Stomach smooth muscle (tissue), 2 donors: ENCODE measurements around the gene CARD9.

Source experiments
- H3K27ac ChIP-seq: one replicate; pipeline ENCODE4 v1.7.0; 2013; ENCODE audit warnings: mild to moderate bottlenecking, low read length, inconsistent platforms
- H3K27me3 ChIP-seq, 2 donors: one replicate each; pipeline ENCODE4 v1.7.0; 2013; ENCODE audit warnings: low read length in 2 of 2; ENCODE audit not compliant: insufficient read depth in 2 of 2, control insufficient read depth in 1 of 2
- H3K36me3 ChIP-seq, 2 donors: one replicate each; pipeline ENCODE4 v1.7.0; 2013; ENCODE audit warnings: low read length in 2 of 2; ENCODE audit not compliant: control insufficient read depth in 2 of 2, insufficient read depth in 2 of 2
- H3K4me1 ChIP-seq: one replicate; pipeline ENCODE4 v1.7.0; 2013; ENCODE audit warnings: low read length; ENCODE audit not compliant: control insufficient read depth, insufficient read depth
- H3K4me3 ChIP-seq, 2 donors: one replicate each; pipeline ENCODE4 v1.7.0; 2013; ENCODE audit warnings: low read length in 2 of 2
- H3K9ac ChIP-seq, 2 donors: one replicate each; pipeline ENCODE4 v1.7.0; 2013; ENCODE audit warnings: low read length in 2 of 2, mild to moderate bottlenecking in 1 of 2
- H3K9me3 ChIP-seq, 2 donors: one replicate each; pipeline ENCODE4 v1.7.0; 2013; ENCODE audit warnings: low read length in 2 of 2; ENCODE audit not compliant: control insufficient read depth in 2 of 2
- donor health status: healthy.
- donor health status: Pancreatic carcinoma.

The CARD9 gene

GRCh38 chr9:136332482-136332983, 40.9 kb downstream of the CARD9 start:
- Histone ChIP-seq H3K36me3 (peaks cover 0 to 2% of the 10 kb centered on the region in 2 donors), H3K4me3 (no peak overlapping the region), H3K4me1 (peaks cover 18% of the 10 kb centered on the region), H3K9ac (no peak overlapping the region), H3K9me3 (no peaks in the 10 kb centered on the region), H3K27ac (no peak overlapping the region), H3K27me3 (no peaks in the 10 kb centered on the region)

GRCh38 chr9:136331556-136332481, 41.6 kb downstream of the CARD9 start:
- H3K4me1 ChIP-seq, result peaks cover 22% of the 10 kb centered on the region
- no peaks in the 10 kb centered on the region for H3K27me3 ChIP-seq
- H3K9ac ChIP-seq, result no peak overlapping the region
- no peak overlapping the region for H3K4me3 ChIP-seq
- H3K9me3 ChIP-seq, result no peaks in the 10 kb centered on the region
- peaks cover 0 to 2% of the 10 kb centered on the region in 2 donors for H3K36me3 ChIP-seq
- H3K27ac ChIP-seq, result no peak overlapping the region

- Histone ChIP-seq H3K36me3 (no peaks in the 10 kb centered on the region), H3K9me3 (no peaks in the 10 kb centered on the region), H3K4me1 (peaks cover 28% of the 10 kb centered on the region), H3K27ac (no peak overlapping the region), H3K27me3 (no peaks in the 10 kb centered on the region), H3K4me3 (no peak overlapping the region), H3K9ac (no peak overlapping the region)
Observed at GRCh38 chr9:136331030-136331429, 42.4 kb downstream of the CARD9 start.

GRCh38 chr9:136330406-136330990, 43.0 kb downstream of the CARD9 start:
- Histone ChIP-seq H3K36me3 (no peaks in the 10 kb centered on the region), H3K9me3 (no peaks in the 10 kb centered on the region), H3K9ac (no peak overlapping the region), H3K4me1 (peaks cover 31% of the 10 kb centered on the region), H3K27me3 (no peaks in the 10 kb centered on the region), H3K4me3 (no peak overlapping the region), H3K27ac (no peak overlapping the region)

- Histone ChIP-seq H3K36me3 (no peaks in the 10 kb centered on the region), H3K9ac (peak overlapping the region; percentile 73 to 80), H3K4me3 (no peak overlapping the region), H3K27ac (no peak overlapping the region), H3K4me1 (peaks cover 31% of the 10 kb centered on the region), H3K27me3 (no peaks in the 10 kb centered on the region), H3K9me3 (no peaks in the 10 kb centered on the region)
Observed at GRCh38 chr9:136329636-136330405, 43.6 kb downstream of the CARD9 start.

- peaks cover 31% of the 10 kb centered on the region for H3K4me1 ChIP-seq
- no peak overlapping the region for H3K27ac ChIP-seq
- H3K9ac ChIP-seq, result peak overlapping the region; percentile 73 to 80
- H3K4me3 ChIP-seq, result peak overlapping the region in 1 of 2 donors; percentile 78
- H3K9me3 ChIP-seq, result no peaks in the 10 kb centered on the region
- no peaks in the 10 kb centered on the region for H3K27me3 ChIP-seq
- no peaks in the 10 kb centered on the region for H3K36me3 ChIP-seq
Observed at GRCh38 chr9:136329211-136329627, 44.2 kb downstream of the CARD9 start.

GRCh38 chr9:136328622-136329041, 44.8 kb downstream of the CARD9 start:
- H3K27ac ChIP-seq, result no peak overlapping the region
- no peaks in the 10 kb centered on the region for H3K36me3 ChIP-seq

GRCh38 chr9:136328011-136328621, 45.4 kb downstream of the CARD9 start:
- Histone ChIP-seq H3K9me3 (no peaks in the 10 kb centered on the region), H3K4me3 (peak overlapping the region; percentile 77 to 78), H3K27me3 (no peaks in the 10 kb centered on the region), H3K36me3 (no peaks in the 10 kb centered on the region), H3K4me1 (peaks cover 31% of the 10 kb centered on the region), H3K27ac (no peak overlapping the region), H3K9ac (peak overlapping the region; percentile 73 to 80)

More at GRCh38 chr9:136328622-136329041, 44.8 kb downstream of the CARD9 start:
- no peaks in the 10 kb centered on the region for H3K9me3 ChIP-seq
- peak overlapping the region; percentile 73 to 80 for H3K9ac ChIP-seq
- peak overlapping the region; percentile 77 to 78 for H3K4me3 ChIP-seq
- no peaks in the 10 kb centered on the region for H3K27me3 ChIP-seq
- peaks cover 31% of the 10 kb centered on the region for H3K4me1 ChIP-seq

GRCh38 chr9:136327304-136327974, 46.0 kb downstream of the CARD9 start, which contains the start of gene GPSM1:
Gene GPSM1 (plus strand): TSS chr9:136327539. CDS start chr9:136327696, 157 bp downstream.
- Histone ChIP-seq H3K27me3 (no peaks in the 10 kb centered on the region), H3K9me3 (no peaks in the 10 kb centered on the region), H3K4me1 (peaks cover 31% of the 10 kb centered on the region), H3K27ac (peak within 1 kb of the TSS; percentile 53), H3K9ac (peak within 1 kb of the TSS; percentile 73 to 80), H3K36me3 (no peaks in the 10 kb centered on the region), H3K4me3 (peak within 1 kb of the TSS; percentile 77 to 78)
